H9 (cell line): ENCODE measurements around the gene ROBO1. TPM values are rescaled to one million over a fixed set of nuclear protein-coding genes. Genes with fewer than 3 reads are reported as not detected.

Experiments
- DNase-seq: peaks from one replicate; pipeline ENCODE4 v3.0.0-alpha.2; 2017
- H2AFZ ChIP-seq: one replicate; pipeline ENCODE4 v1.6.1; 2013; ENCODE audit warnings: mild to moderate bottlenecking, low read length, control low read depth, moderate library complexity
- H2AK5ac ChIP-seq: 2 replicates; pipeline ENCODE4 v1.6.1; 2013; ENCODE audit warnings: low read length, control low read depth, mixed read lengths; ENCODE audit not compliant: insufficient read length
- H2BK120ac ChIP-seq: one replicate; pipeline ENCODE4 v1.6.1; 2013; ENCODE audit warnings: low read depth, mild to moderate bottlenecking, low read length, control low read depth, inconsistent platforms; ENCODE audit not compliant: poor library complexity, severe bottlenecking
- H2BK12ac ChIP-seq: 2 replicates; pipeline ENCODE4 v1.6.1; 2013; ENCODE audit warnings: low read length, control low read depth, mixed read lengths, low read depth; ENCODE audit not compliant: insufficient read length
- H2BK15ac ChIP-seq: 2 replicates; pipeline ENCODE4 v1.6.1; 2013; ENCODE audit warnings: low read depth, low read length, control low read depth
- H2BK20ac ChIP-seq: one replicate; pipeline ENCODE4 v1.6.1; 2013; ENCODE audit warnings: low read depth, mild to moderate bottlenecking, low read length, control low read depth, inconsistent platforms; ENCODE audit not compliant: poor library complexity, severe bottlenecking
- H2BK5ac ChIP-seq: 2 replicates; pipeline ENCODE4 v1.6.1; 2013; ENCODE audit warnings: low read length, control low read depth, mixed read lengths; ENCODE audit not compliant: insufficient read length
- H3K14ac ChIP-seq: 2 replicates; pipeline ENCODE4 v1.6.1; 2013; ENCODE audit warnings: low read length, control low read depth; ENCODE audit not compliant: insufficient read depth
- H3K18ac ChIP-seq: 2 replicates; pipeline ENCODE4 v1.6.1; 2013; ENCODE audit warnings: low read depth, mild to moderate bottlenecking, mixed read lengths, low read length, control low read depth; ENCODE audit not compliant: insufficient read length
- H3K23ac ChIP-seq: 2 replicates; pipeline ENCODE4 v1.6.1; 2013; ENCODE audit warnings: low read length, control low read depth, mixed read lengths, low read depth; ENCODE audit not compliant: insufficient read length
- H3K23me2 ChIP-seq: 2 replicates; pipeline ENCODE4 v1.6.1; 2013; ENCODE audit warnings: low read depth, mild to moderate bottlenecking, mixed read lengths, low read length, control low read depth; ENCODE audit not compliant: insufficient read length, poor library complexity, severe bottlenecking
- H3K27ac ChIP-seq: 2 replicates; pipeline ENCODE4 v1.5.1; 2013; ENCODE audit warnings: low read length, control low read depth, mixed read lengths, low read depth; ENCODE audit not compliant: insufficient read length
- H3K27me3 ChIP-seq: 2 replicates; pipeline ENCODE4 v1.6.1; 2013; ENCODE audit warnings: low read length, control low read depth, inconsistent platforms; ENCODE audit not compliant: insufficient read depth
- H3K4ac ChIP-seq: 2 replicates; pipeline ENCODE4 v1.6.1; 2013; ENCODE audit warnings: low read depth, mild to moderate bottlenecking, control low read depth, inconsistent platforms, low read length, moderate library complexity
- H3K4me1 ChIP-seq: 2 replicates; pipeline ENCODE4 v1.6.1; 2013; ENCODE audit warnings: low read length, control low read depth, inconsistent platforms; ENCODE audit not compliant: insufficient read depth
- H3K4me2 ChIP-seq: 2 replicates; pipeline ENCODE4 v1.6.1; 2013; ENCODE audit warnings: low read length, control low read depth, mixed read lengths; ENCODE audit not compliant: insufficient read length, insufficient read depth
- H3K56ac ChIP-seq: 2 replicates; pipeline ENCODE4 v1.6.1; 2013; ENCODE audit warnings: low read depth, mild to moderate bottlenecking, mixed read lengths, low read length, control low read depth; ENCODE audit not compliant: insufficient read length
- H3K79me1 ChIP-seq: 2 replicates; pipeline ENCODE4 v1.6.1; 2013; ENCODE audit warnings: low read depth, mild to moderate bottlenecking, moderate library complexity, low read length, control low read depth, inconsistent platforms; ENCODE audit not compliant: insufficient read depth, poor library complexity, severe bottlenecking
- H3K79me2 ChIP-seq: 2 replicates; pipeline ENCODE4 v1.6.1; 2013; ENCODE audit warnings: low read length, control low read depth, inconsistent platforms; ENCODE audit not compliant: insufficient read depth
- H3K9ac ChIP-seq: 2 replicates; pipeline ENCODE4 v1.6.1; 2013; ENCODE audit warnings: low read length, control low read depth, mixed read lengths; ENCODE audit not compliant: insufficient read length; ENCODE audit errors: extremely low read depth
- H3K9me3 ChIP-seq: one replicate; pipeline ENCODE4 v1.6.1; 2013; ENCODE audit warnings: low read depth, low read length, inconsistent platforms; ENCODE audit not compliant: control insufficient read depth
- H3T11ph ChIP-seq: one replicate; pipeline ENCODE4 v1.6.1; 2013; ENCODE audit warnings: mild to moderate bottlenecking, low read length, control low read depth, inconsistent platforms
- H4K20me1 ChIP-seq: one replicate; pipeline ENCODE4 v1.6.1; 2013; ENCODE audit not compliant: control insufficient read depth, insufficient read length, insufficient read depth
- H4K5ac ChIP-seq: 2 replicates; pipeline ENCODE4 v1.6.1; 2013; ENCODE audit warnings: low read depth, mild to moderate bottlenecking, mixed read lengths, low read length, control low read depth; ENCODE audit not compliant: insufficient read length
- H4K8ac ChIP-seq: replicated peaks from 2 replicates; pipeline ENCODE4 v1.6.1; 2013; ENCODE audit warnings: low read length, control low read depth, mixed read lengths, low read depth; ENCODE audit not compliant: insufficient read length
- H4K91ac ChIP-seq: 2 replicates; pipeline ENCODE4 v1.6.1; 2013; ENCODE audit warnings: low read depth, mild to moderate bottlenecking, moderate library complexity, mixed read lengths, low read length, control low read depth; ENCODE audit not compliant: insufficient read length
- H3K27ac Mint-ChIP-seq, 3 experiments: 2 replicates in 2 of 3; 3 replicates in 1 of 3; pipeline ENCODE4 v1.8.0; 2020 to 2021; ENCODE audit warnings: mixed read lengths in 3 of 3, mild to moderate bottlenecking in 1 of 3, moderate library complexity in 1 of 3
- H3K27me3 Mint-ChIP-seq: 2 replicates; pipeline ENCODE4 v1.8.0; 2021; ENCODE audit warnings: low read depth, mild to moderate bottlenecking, moderate library complexity, mixed read lengths
- H3K36me3 Mint-ChIP-seq, 3 experiments: 2 replicates in 2 of 3; 3 replicates in 1 of 3; pipeline ENCODE4 v1.8.0; 2020 to 2021; ENCODE audit warnings: low read depth in 3 of 3, mixed read lengths in 3 of 3; ENCODE audit not compliant: insufficient read depth in 1 of 3
- H3K4me1 Mint-ChIP-seq, 2 experiments: 2 replicates each; pipeline ENCODE4 v1.8.0; 2020; ENCODE audit warnings: mixed read lengths in 2 of 2
- H3K4me3 Mint-ChIP-seq, 2 experiments: 2 replicates in 1 of 2; 3 replicates in 1 of 2; pipeline ENCODE4 v1.8.0; 2020 to 2021; ENCODE audit warnings: mild to moderate bottlenecking in 2 of 2, mixed read lengths in 2 of 2, moderate library complexity in 1 of 2
- H3K9me3 Mint-ChIP-seq, 2 experiments: 2 replicates in 1 of 2; 3 replicates in 1 of 2; pipeline ENCODE4 v1.8.0; 2020; ENCODE audit warnings: mild to moderate bottlenecking in 2 of 2, mixed read lengths in 2 of 2, moderate library complexity in 1 of 2
- WGBS: extraction: QIAGEN DNeasy Blood & Tissue Kit; methylation state at CpG from one replicate; pipeline ENCODE4 v1.1.7; 2013; ENCODE audit warnings: missing lambda C conversion rate, low lambda C conversion rate, mixed read lengths; ENCODE audit not compliant: insufficient read length; ENCODE audit errors: extremely low coverage; 5-methylcytosine and 5-hydroxymethylcytosine counted together
- total RNA-seq: library from RNA; stranded (reverse); gene quantifications from 2 replicates; pipeline ENCODE4 v1.2.1, GENCODE V29; 2021
- TF ChIP-seq, protein P1 (sequence below): fragments of 200-600 bp; sonication (generic); conservative IDR thresholded peaks from 3 replicates; pipeline ENCODE4 v1.8.0; 2021; ENCODE audit warnings: antibody characterized with exemption, mild to moderate bottlenecking

Gene ROBO1
- total RNA-seq, 1 experiment from 2014 or later = 62.7 TPM

DNA sequence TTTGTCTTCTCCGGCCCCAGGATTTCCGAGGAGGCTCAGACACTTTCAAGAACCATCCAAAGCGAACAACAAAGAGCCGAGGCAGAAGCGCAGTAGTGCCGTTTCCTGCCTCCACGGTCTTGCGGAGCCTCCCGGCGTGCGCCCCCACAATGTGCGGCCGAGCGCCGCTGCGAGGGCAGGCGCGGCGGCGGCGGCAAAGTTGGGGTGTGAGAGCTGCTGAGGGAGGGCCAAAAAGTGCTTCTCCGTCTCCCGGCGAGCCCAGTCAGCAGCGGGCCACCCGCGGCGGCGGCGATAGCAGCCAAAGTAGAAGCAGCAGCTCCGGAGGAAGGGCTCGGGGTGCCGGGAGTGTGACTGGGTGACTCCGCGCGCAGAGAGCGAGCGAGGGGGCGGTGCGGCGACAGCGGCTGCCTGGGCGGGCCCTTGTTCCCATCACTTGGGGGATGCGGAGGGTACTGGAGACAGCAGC lies 749.1 kb downstream of the ROBO1 start:
- TF ChIP-seq, protein P1, sequence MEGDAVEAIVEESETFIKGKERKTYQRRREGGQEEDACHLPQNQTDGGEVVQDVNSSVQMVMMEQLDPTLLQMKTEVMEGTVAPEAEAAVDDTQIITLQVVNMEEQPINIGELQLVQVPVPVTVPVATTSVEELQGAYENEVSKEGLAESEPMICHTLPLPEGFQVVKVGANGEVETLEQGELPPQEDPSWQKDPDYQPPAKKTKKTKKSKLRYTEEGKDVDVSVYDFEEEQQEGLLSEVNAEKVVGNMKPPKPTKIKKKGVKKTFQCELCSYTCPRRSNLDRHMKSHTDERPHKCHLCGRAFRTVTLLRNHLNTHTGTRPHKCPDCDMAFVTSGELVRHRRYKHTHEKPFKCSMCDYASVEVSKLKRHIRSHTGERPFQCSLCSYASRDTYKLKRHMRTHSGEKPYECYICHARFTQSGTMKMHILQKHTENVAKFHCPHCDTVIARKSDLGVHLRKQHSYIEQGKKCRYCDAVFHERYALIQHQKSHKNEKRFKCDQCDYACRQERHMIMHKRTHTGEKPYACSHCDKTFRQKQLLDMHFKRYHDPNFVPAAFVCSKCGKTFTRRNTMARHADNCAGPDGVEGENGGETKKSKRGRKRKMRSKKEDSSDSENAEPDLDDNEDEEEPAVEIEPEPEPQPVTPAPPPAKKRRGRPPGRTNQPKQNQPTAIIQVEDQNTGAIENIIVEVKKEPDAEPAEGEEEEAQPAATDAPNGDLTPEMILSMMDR = no peak
- no CpG with 5 or more reads among the region's 44 CpGs for WGBS
- H3T11ph ChIP-seq = no peak overlapping the region
- H4K5ac ChIP-seq = no peak overlapping the region
- H2BK120ac ChIP-seq = no peak overlapping the region
- no peak overlapping the region for H2BK15ac ChIP-seq
- H3K56ac ChIP-seq = no peak overlapping the region
- peaks cover 4% of the 10 kb centered on the region; the same call in 1 of the 2 replicates for H3K4me1 ChIP-seq
- H2AK5ac ChIP-seq = no peak overlapping the region
- peaks cover 22 to 30% of the 10 kb centered on the region in 2 experiments for H3K4me1 Mint-ChIP-seq
- H3K18ac ChIP-seq = no peak overlapping the region
- H3K4me2 ChIP-seq = peak overlapping the region; percentile 65
- H3K27ac Mint-ChIP-seq = peak overlapping the region in 1 of 3 experiments; percentile 100; a peak in 2 of 7 replicates
- no peak overlapping the region for H2BK5ac ChIP-seq
- H2BK12ac ChIP-seq = no peak overlapping the region
- H3K79me1 ChIP-seq = no peaks in the 10 kb centered on the region
- H3K27ac ChIP-seq = no peak overlapping the region
- H3K4ac ChIP-seq = no peak overlapping the region
- H3K23ac ChIP-seq = no peak overlapping the region
- H3K79me2 ChIP-seq = peaks cover 16% of the 10 kb centered on the region; the same call in 1 of the 2 replicates
- no peak overlapping the region for H3K4me3 Mint-ChIP-seq
- no peak overlapping the region for H4K8ac ChIP-seq
- H3K9ac ChIP-seq = peak overlapping the region; percentile 96
- H4K91ac ChIP-seq = no peak overlapping the region
- H2AFZ ChIP-seq = no peak overlapping the region
- peak; percentile 59 for DNase-seq
- peak overlapping the region; percentile 52; the same call in 1 of the 2 replicates for H3K14ac ChIP-seq
- no peaks in the 10 kb centered on the region for H4K20me1 ChIP-seq
- no peaks in the 10 kb centered on the region; a peak in 1 of 7 replicates for H3K36me3 Mint-ChIP-seq
- H3K23me2 ChIP-seq = peaks cover 11% of the 10 kb centered on the region
- H3K27me3 Mint-ChIP-seq = no peaks in the 10 kb centered on the region; the same call in 1 of the 2 replicates
- no peaks in the 10 kb centered on the region; a peak in 1 of 5 replicates for H3K9me3 Mint-ChIP-seq
- H3K27me3 ChIP-seq = no peaks in the 10 kb centered on the region
- no peak overlapping the region for H2BK20ac ChIP-seq
- no peaks in the 10 kb centered on the region for H3K9me3 ChIP-seq
